Measurements from ENCODE around the gene CLDN9. TPM values are rescaled to one million over a fixed set of nuclear protein-coding genes. Genes with fewer than 3 reads are reported as not detected.

The CLDN9 gene
- total and polyA plus RNA-seq, 9 of the 15 experiments (the other 6 are each of a cell fraction or from before 2014, with no cell fraction given), result 0.12 to 0.44 (median 0.22) TPM; not detected in 4

DNA sequence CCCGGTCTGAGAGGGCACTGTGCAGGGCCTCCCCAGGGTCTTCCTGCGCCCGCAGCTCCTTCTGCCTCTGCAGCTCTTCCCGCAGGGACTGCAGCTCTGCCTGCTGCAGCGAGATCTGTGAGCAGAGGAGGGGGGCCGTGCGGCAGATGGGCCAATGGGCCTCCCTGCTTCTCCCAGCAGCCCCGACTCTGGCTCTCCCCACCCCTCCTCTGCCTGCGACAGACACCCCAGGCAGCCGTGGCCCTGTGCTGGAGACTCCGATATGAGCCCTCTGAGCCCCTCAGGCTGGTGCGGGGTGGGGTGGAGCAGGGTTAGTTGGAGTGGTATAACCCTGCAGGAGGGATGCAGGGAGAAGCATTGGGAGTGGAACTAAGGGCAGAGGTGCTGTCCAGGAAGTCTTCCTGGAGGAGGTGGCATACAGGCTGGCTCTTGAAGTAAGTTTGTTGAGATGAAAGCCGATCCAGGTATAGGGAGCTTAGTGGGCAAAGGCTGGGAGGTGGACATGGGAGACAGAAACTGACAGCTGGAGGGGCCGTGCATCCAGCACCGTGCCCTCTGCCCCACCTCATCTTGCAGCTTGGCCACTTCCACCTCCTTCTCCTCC lies 16.1 kb downstream of the CLDN9 start (continued):
- TF ChIP-seq KLF10 (CRISPR knock-in tag; IDR thresholded peaks at IDR 0.05) (no peak), ZFP36 (IDR thresholded peaks at IDR 0.05; ENCODE audit: low read depth, low read length, partially characterized antibody) (peak; percentile 99), CHD1 (IDR thresholded peaks at IDR 0.05; ENCODE audit: low read length) (no peak), ZNF583 (CRISPR knock-in tag; IDR thresholded peaks at IDR 0.05) (no peak), ARID2 (IDR thresholded peaks at IDR 0.05) (no peak), KDM1A (IDR thresholded peaks at IDR 0.05) (peak in 1 of 2 experiments; percentile 61; a peak in 2 of 4 replicates), TCF3 (CRISPR knock-in tag; IDR thresholded peaks at IDR 0.05) (no peak), BCOR (IDR thresholded peaks at IDR 0.05) (peak; percentile 96), FOXA1 (IDR thresholded peaks at IDR 0.05; ENCODE audit: borderline replicate concordance) (no peak), TARDBP (IDR thresholded peaks at IDR 0.05) (no peak), BHLHE40 (IDR thresholded peaks at IDR 0.05; ENCODE audit: low read length) (no peak), TBP (optimal IDR thresholded peaks at IDR 0.05; ENCODE audit: low read depth, low read length) (no peak), HNRNPLL (IDR thresholded peaks at IDR 0.05; ENCODE audit: low read depth, low read length, poor library complexity, severe bottlenecking) (no peak), TEAD2 (tag; IDR thresholded peaks at IDR 0.05) (no peak), PTBP1 (IDR thresholded peaks at IDR 0.05; ENCODE audit: low read depth, low read length) (0 out of 2 replicates have a peak, but pooled peaks have one; percentile 42), RAD21 (CRISPR knock-in tag; conservative IDR thresholded peaks at IDR 0.05 in 1 of 2, IDR thresholded peaks at IDR 0.05 in 1 of 2) (no peak), ZNF140 (CRISPR knock-in tag; IDR thresholded peaks at IDR 0.05) (no peak), NR4A1 (CRISPR knock-in tag; IDR thresholded peaks at IDR 0.05) (no peak), NR4A1 (tag; IDR thresholded peaks at IDR 0.05) (no peak), TEAD4 (IDR thresholded peaks at IDR 0.05; ENCODE audit: low read length) (no peak), TEAD4 (CRISPR knock-in tag; IDR thresholded peaks at IDR 0.05; ENCODE audit: borderline replicate concordance) (no peak)
- TF ChIP-seq, protein P1, sequence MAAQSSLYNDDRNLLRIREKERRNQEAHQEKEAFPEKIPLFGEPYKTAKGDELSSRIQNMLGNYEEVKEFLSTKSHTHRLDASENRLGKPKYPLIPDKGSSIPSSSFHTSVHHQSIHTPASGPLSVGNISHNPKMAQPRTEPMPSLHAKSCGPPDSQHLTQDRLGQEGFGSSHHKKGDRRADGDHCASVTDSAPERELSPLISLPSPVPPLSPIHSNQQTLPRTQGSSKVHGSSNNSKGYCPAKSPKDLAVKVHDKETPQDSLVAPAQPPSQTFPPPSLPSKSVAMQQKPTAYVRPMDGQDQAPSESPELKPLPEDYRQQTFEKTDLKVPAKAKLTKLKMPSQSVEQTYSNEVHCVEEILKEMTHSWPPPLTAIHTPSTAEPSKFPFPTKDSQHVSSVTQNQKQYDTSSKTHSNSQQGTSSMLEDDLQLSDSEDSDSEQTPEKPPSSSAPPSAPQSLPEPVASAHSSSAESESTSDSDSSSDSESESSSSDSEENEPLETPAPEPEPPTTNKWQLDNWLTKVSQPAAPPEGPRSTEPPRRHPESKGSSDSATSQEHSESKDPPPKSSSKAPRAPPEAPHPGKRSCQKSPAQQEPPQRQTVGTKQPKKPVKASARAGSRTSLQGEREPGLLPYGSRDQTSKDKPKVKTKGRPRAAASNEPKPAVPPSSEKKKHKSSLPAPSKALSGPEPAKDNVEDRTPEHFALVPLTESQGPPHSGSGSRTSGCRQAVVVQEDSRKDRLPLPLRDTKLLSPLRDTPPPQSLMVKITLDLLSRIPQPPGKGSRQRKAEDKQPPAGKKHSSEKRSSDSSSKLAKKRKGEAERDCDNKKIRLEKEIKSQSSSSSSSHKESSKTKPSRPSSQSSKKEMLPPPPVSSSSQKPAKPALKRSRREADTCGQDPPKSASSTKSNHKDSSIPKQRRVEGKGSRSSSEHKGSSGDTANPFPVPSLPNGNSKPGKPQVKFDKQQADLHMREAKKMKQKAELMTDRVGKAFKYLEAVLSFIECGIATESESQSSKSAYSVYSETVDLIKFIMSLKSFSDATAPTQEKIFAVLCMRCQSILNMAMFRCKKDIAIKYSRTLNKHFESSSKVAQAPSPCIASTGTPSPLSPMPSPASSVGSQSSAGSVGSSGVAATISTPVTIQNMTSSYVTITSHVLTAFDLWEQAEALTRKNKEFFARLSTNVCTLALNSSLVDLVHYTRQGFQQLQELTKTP (IDR thresholded peaks at IDR 0.05; ENCODE audit: low read depth in 1 of 2, partially characterized antibody in 2 of 2), result no peak
- TF ChIP-seq, protein P2, sequence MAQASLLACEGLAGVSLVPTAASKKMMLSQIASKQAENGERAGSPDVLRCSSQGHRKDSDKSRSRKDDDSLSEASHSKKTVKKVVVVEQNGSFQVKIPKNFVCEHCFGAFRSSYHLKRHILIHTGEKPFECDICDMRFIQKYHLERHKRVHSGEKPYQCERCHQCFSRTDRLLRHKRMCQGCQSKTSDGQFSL (CRISPR knock-in tag; IDR thresholded peaks at IDR 0.05), result no peak
- TF ChIP-seq, protein P2 (tag; IDR thresholded peaks at IDR 0.05), result no peak
- TF ChIP-seq, protein P3, sequence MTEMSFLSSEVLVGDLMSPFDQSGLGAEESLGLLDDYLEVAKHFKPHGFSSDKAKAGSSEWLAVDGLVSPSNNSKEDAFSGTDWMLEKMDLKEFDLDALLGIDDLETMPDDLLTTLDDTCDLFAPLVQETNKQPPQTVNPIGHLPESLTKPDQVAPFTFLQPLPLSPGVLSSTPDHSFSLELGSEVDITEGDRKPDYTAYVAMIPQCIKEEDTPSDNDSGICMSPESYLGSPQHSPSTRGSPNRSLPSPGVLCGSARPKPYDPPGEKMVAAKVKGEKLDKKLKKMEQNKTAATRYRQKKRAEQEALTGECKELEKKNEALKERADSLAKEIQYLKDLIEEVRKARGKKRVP (CRISPR knock-in tag; IDR thresholded peaks at IDR 0.05), result no peak
